Lower lobe of right lung (tissue), 2 donors: ENCODE measurements around the gene ENAH. TPM values are rescaled to one million over a fixed set of nuclear protein-coding genes. Genes with fewer than 3 reads are reported as not detected.
A peak's percentile ranks its signal among the peaks of the same experiment; 100 is the strongest.
"Not testable (repeated sequence)": the region's sequence is repeated elsewhere in the genome, so short reads cannot be mapped to it uniquely, and the experiment has no call there.

ENCODE experiments used
- ATAC-seq, 2 donors: fragments of 200-7000 bp; cut with Tn5 transposase; one replicate each; pipeline ENCODE4 v1.9.1; 2020 to 2022; ENCODE audit warnings: mild to moderate bottlenecking in 2 of 2, moderate library complexity in 2 of 2
- DNase-seq: peaks from one replicate; pipeline ENCODE4 v3.0.0-alpha.2; 2020
- H3K27ac ChIP-seq: fragments of 200-600 bp; one replicate; pipeline ENCODE4 v1.8.0; 2022
- H3K27me3 ChIP-seq: fragments of 200-600 bp; one replicate; pipeline ENCODE4 v1.8.0; 2022; ENCODE audit warnings: low read depth
- H3K36me3 ChIP-seq: fragments of 200-600 bp; one replicate; pipeline ENCODE4 v1.8.0; 2022; ENCODE audit warnings: mild to moderate bottlenecking
- H3K4me1 ChIP-seq: fragments of 200-600 bp; one replicate; pipeline ENCODE4 v1.8.0; 2022
- H3K4me3 ChIP-seq: fragments of 200-600 bp; one replicate; pipeline ENCODE4 v1.8.0; 2022; ENCODE audit warnings: mild to moderate bottlenecking
- H3K9me3 ChIP-seq: fragments of 200-600 bp; one replicate; pipeline ENCODE4 v1.8.0; 2022
- CTCF ChIP-seq: fragments of 200-600 bp; IDR thresholded peaks from one replicate; pipeline ENCODE4 v1.8.0; 2022; ENCODE audit warnings: antibody characterized with exemption, mild to moderate bottlenecking
- intact Hi-C: fragments of 100-400 bp; cut with DNase I; formaldehyde crosslinking; loops from one replicate; pipeline ENCODE4 v1.11.0; 2022
- total RNA-seq: library from RNA; stranded (reverse); fragmentation: NEBNext Ultra II Directional; extraction: Animal tissue kit (Norgen Biotek cat#: 25700); gene quantifications from one replicate; pipeline ENCODE4 v1.2.1, GENCODE V29; 2021
- donor health status: DM: no; HTN: yes; CAD: no; lungs with severe emphysema.

The ENAH gene
- total RNA-seq, 1 donor from 2014 or later = 51.4 TPM

- DNase-seq (no peak), ATAC-seq (no peak)
- H3K4me3 ChIP-seq = no peak overlapping the region
- intact Hi-C loops = no loop called here
- H3K9me3 ChIP-seq = no peaks in the 10 kb centered on the region
- no peak overlapping the region for H3K27ac ChIP-seq
- TF ChIP-seq CTCF = no peak
- H3K36me3 ChIP-seq = no peaks in the 10 kb centered on the region
- H3K4me1 ChIP-seq = no peaks in the 10 kb centered on the region
- H3K27me3 ChIP-seq = no peaks in the 10 kb centered on the region
These were observed 35.4 kb downstream of the ENAH start for GRCh38 chr1:225617479-225617878.

GRCh38 chr1:225615403-225615790 is 37.5 kb downstream of the ENAH start:
- intact Hi-C loops, ATAC-seq, H3K27me3 ChIP-seq, H3K4me3 ChIP-seq, H3K9me3 ChIP-seq, DNase-seq, H3K27ac ChIP-seq, H3K4me1 ChIP-seq, H3K36me3 ChIP-seq: not testable (repeated sequence)

GRCh38 chr1:225613006-225613405 is 39.9 kb downstream of the ENAH start:
- no peaks in the 10 kb centered on the region for H3K27me3 ChIP-seq
- ATAC-seq = no peak
- TF ChIP-seq CTCF = no peak
- no peak for DNase-seq
- H3K27ac ChIP-seq = no peak overlapping the region
- no peak overlapping the region for H3K4me3 ChIP-seq
- intact Hi-C loops = no loop called here
- peaks cover 3% of the 10 kb centered on the region for H3K4me1 ChIP-seq
- H3K36me3 ChIP-seq = no peaks in the 10 kb centered on the region
- H3K9me3 ChIP-seq = no peaks in the 10 kb centered on the region

GRCh38 chr1:225612287-225612686 is 40.6 kb downstream of the ENAH start:
- ATAC-seq (peak in 1 of 2 donors; percentile 47), DNase-seq (no peak)
- Histone ChIP-seq H3K9me3 (no peaks in the 10 kb centered on the region), H3K27ac (peak overlapping the region; percentile 13), H3K36me3 (no peaks in the 10 kb centered on the region), H3K4me3 (no peak overlapping the region), H3K27me3 (no peaks in the 10 kb centered on the region), H3K4me1 (peaks cover 10% of the 10 kb centered on the region)
- no peak for TF ChIP-seq CTCF
- intact Hi-C loops = no loop called here

- Histone ChIP-seq H3K27me3 (no peaks in the 10 kb centered on the region), H3K36me3 (no peaks in the 10 kb centered on the region), H3K27ac (no peak overlapping the region), H3K4me1 (peaks cover 10% of the 10 kb centered on the region), H3K4me3 (no peak overlapping the region), H3K9me3 (no peaks in the 10 kb centered on the region)
- TF ChIP-seq CTCF = no peak
- intact Hi-C loops = no loop called here
- DNase-seq (no peak), ATAC-seq (peak in 1 of 2 donors; percentile 41)
These were observed 41.2 kb downstream of the ENAH start for GRCh38 chr1:225611537-225612223.

- DNase-seq (no peak), ATAC-seq (no peak)
- peaks cover 10% of the 10 kb centered on the region for H3K4me1 ChIP-seq
- no peak overlapping the region for H3K4me3 ChIP-seq
- no peak overlapping the region for H3K27ac ChIP-seq
- H3K27me3 ChIP-seq = no peaks in the 10 kb centered on the region
- intact Hi-C loops = no loop called here
- H3K36me3 ChIP-seq = no peaks in the 10 kb centered on the region
- TF ChIP-seq CTCF = no peak
- no peaks in the 10 kb centered on the region for H3K9me3 ChIP-seq
These were observed 42.4 kb downstream of the ENAH start for GRCh38 chr1:225610539-225610938.
